DMS53 treated with DMSO at 0.1 percent for 48 hours (cell line): ENCODE data around the gene OPCML.

Source experiments
- DNase-seq: peaks from one replicate; lab custom pipeline; 2025; ENCODE audit not compliant: unreplicated experiment; lab: John Stamatoyannopoulos, UW

Gene OPCML

GRCh38 chr11:132994966-132995365, 537.3 kb downstream of the OPCML start:
- DNase-seq: no peak

- DNase-seq: no peak
These were observed 538.3 kb downstream of the OPCML start for GRCh38 chr11:132993991-132994502.

- DNase-seq: peak; percentile 2
These were observed 539.3 kb downstream of the OPCML start for GRCh38 chr11:132992838-132993631.

GRCh38 chr11:132988411-132988810, 543.9 kb downstream of the OPCML start:
- DNase-seq: no peak

- no peak for DNase-seq
These were observed 544.4 kb downstream of the OPCML start for GRCh38 chr11:132987936-132988335.

GRCh38 chr11:132983641-132983978, 548.7 kb downstream of the OPCML start:
- DNase-seq: no peak

- no peak for DNase-seq
These were observed 549.3 kb downstream of the OPCML start for GRCh38 chr11:132982772-132983640.

- DNase-seq: no peak
These were observed 551.0 kb downstream of the OPCML start for GRCh38 chr11:132981131-132981956.

- DNase-seq: no peak
These were observed 551.6 kb downstream of the OPCML start for GRCh38 chr11:132980670-132981069.

- no peak for DNase-seq
These were observed 554.6 kb downstream of the OPCML start for GRCh38 chr11:132977746-132978145.

GRCh38 chr11:132977241-132977640, 555.1 kb downstream of the OPCML start:
- no peak for DNase-seq

GRCh38 chr11:132976115-132976514, 556.2 kb downstream of the OPCML start:
- no peak for DNase-seq

GRCh38 chr11:132973686-132974085, 558.6 kb downstream of the OPCML start:
- DNase-seq: no peak

GRCh38 chr11:132972565-132972964, 559.7 kb downstream of the OPCML start:
- no peak for DNase-seq

GRCh38 chr11:132971351-132971750, 561.0 kb downstream of the OPCML start:
- no peak for DNase-seq

- DNase-seq: peak; percentile 40
These were observed 562.4 kb downstream of the OPCML start for GRCh38 chr11:132969892-132970291.

GRCh38 chr11:132962041-132962440, 570.3 kb downstream of the OPCML start:
- DNase-seq: no peak

- no peak for DNase-seq
These were observed 570.8 kb downstream of the OPCML start for GRCh38 chr11:132961453-132961852.

- no peak for DNase-seq
These were observed 571.8 kb downstream of the OPCML start for GRCh38 chr11:132960273-132961078.

GRCh38 chr11:132959693-132960092, 572.6 kb downstream of the OPCML start:
- DNase-seq: no peak
